Endothelial cell of umbilical vein (primary cell): ENCODE results near the gene SLC6A2. TPM values are rescaled to one million over a fixed set of nuclear protein-coding genes. Genes with fewer than 3 reads are reported as not detected.

ENCODE experiments used
- BruUV-seq: library from RNA; stranded (reverse); fragments of 400-500 nt; replicated peaks from 2 replicates; lab custom pipeline; 2021; lab: Mats Ljungman, UMichigan
- CTCF ChIA-PET: fragments of 300-600, 350-600 bp; sonication (Branson Sonifier 250); formaldehyde crosslinking; loops from one replicate; lab custom pipeline; 2021; ENCODE audit warnings: antibody characterized with exemption, inconsistent platforms; lab: Charles Lee
- POLR2A ChIA-PET: fragments of 300-600, 350-600 bp; sonication (Branson Sonifier 250); formaldehyde crosslinking; loops from one replicate; lab custom pipeline; 2021; ENCODE audit warnings: antibody characterized with exemption, inconsistent platforms; lab: Charles Lee
- DNase-seq: peaks from one replicate; pipeline ENCODE4 v3.0.0-alpha.2; 2011; ENCODE audit warnings: low read depth, low spot score
- FAIRE-seq: peaks from 2 replicates; lab custom pipeline; 2011; peaks lifted over from hg19 to GRCh38; lab: Jason Lieb, UNC
- H2AFZ ChIP-seq: 2 replicates; pipeline ENCODE4 v1.6.0; 2012; ENCODE audit warnings: low read depth, low read length, control low read depth, inconsistent platforms
- H3K27ac ChIP-seq: 2 replicates; pipeline ENCODE4 v1.5.1; 2011; ENCODE audit warnings: low read depth, mild to moderate bottlenecking, control low read depth, low read length, moderate library complexity; ENCODE audit not compliant: insufficient read depth
- H3K27me3 ChIP-seq, 2 experiments: 2 replicates each; pipeline versions ENCODE4 v1.6.0 to v1.6.1; 2011; ENCODE audit warnings: low read length in 2 of 2, mixed read lengths in 1 of 2; ENCODE audit not compliant: control insufficient read depth in 2 of 2, insufficient read depth in 2 of 2
- H3K36me3 ChIP-seq, 2 experiments: 2 replicates in 1 of 2; 3 replicates in 1 of 2; pipeline ENCODE4 v1.5.1; 2011; ENCODE audit warnings: low read length in 2 of 2, mild to moderate bottlenecking in 1 of 2, moderate library complexity in 1 of 2; ENCODE audit not compliant: control insufficient read depth in 2 of 2, insufficient read depth in 2 of 2; ENCODE audit errors: extremely low read depth in 1 of 2
- H3K4me1 ChIP-seq: 3 replicates; pipeline ENCODE4 v1.5.1; 2011; ENCODE audit warnings: mild to moderate bottlenecking, low read length; ENCODE audit not compliant: control insufficient read depth, insufficient read depth; ENCODE audit errors: extremely low read depth
- H3K4me2 ChIP-seq: 2 replicates; pipeline ENCODE4 v1.6.1; 2011; ENCODE audit warnings: low read length, control low read depth, mixed read lengths; ENCODE audit not compliant: insufficient read depth
- H3K4me3 ChIP-seq, 3 experiments: fragments of 200-600 bp in 1 of 3; sonication (generic), shearing (Covaris generic) in 1 of 3; replicated peaks in 1 of 3; 2 replicates each; pipeline ENCODE4 v1.5.1; 2011 to 2016; ENCODE audit warnings: control low read depth in 3 of 3, low read length in 3 of 3, mild to moderate bottlenecking in 2 of 3, inconsistent platforms in 1 of 3, low read depth in 1 of 3, moderate library complexity in 1 of 3; ENCODE audit not compliant: insufficient read depth in 1 of 3
- H3K79me2 ChIP-seq: 2 replicates; pipeline ENCODE4 v1.6.0; 2012; ENCODE audit warnings: low read length, inconsistent platforms; ENCODE audit not compliant: control insufficient read depth, insufficient read depth
- H3K9ac ChIP-seq: replicated peaks from 2 replicates; pipeline ENCODE3; 2011; ENCODE audit warnings: low read length, control low read depth; ENCODE audit not compliant: insufficient read depth; ENCODE audit errors: extremely low read depth
- H3K9me1 ChIP-seq: replicated peaks from 3 replicates; pipeline ENCODE4 v1.6.0; 2011; ENCODE audit warnings: mild to moderate bottlenecking, low read length; ENCODE audit not compliant: control insufficient read depth, insufficient read depth; ENCODE audit errors: extremely low read depth
- H3K9me3 ChIP-seq: replicated peaks from 2 replicates; pipeline ENCODE4 v1.5.1; 2012; ENCODE audit warnings: low read length, inconsistent platforms; ENCODE audit not compliant: control insufficient read depth, insufficient read depth
- H4K20me1 ChIP-seq: replicated peaks from 2 replicates; pipeline ENCODE3; 2011; ENCODE audit warnings: mild to moderate bottlenecking, low read length; ENCODE audit not compliant: control insufficient read depth, insufficient read depth; ENCODE audit errors: extremely low read depth
- EZH2 ChIP-seq: IDR thresholded peaks from 2 replicates; pipeline ENCODE4 v1.6.1; 2012; ENCODE audit warnings: borderline replicate concordance, low read depth, mild to moderate bottlenecking, moderate library complexity, low read length, inconsistent platforms; ENCODE audit not compliant: severe bottlenecking
- FOS ChIP-seq: IDR thresholded peaks from 2 replicates; pipeline ENCODE4 v1.6.1; 2011; ENCODE audit warnings: mild to moderate bottlenecking, low read length, moderate library complexity, borderline replicate concordance; ENCODE audit not compliant: insufficient read depth
- GATA2 ChIP-seq: IDR thresholded peaks from 2 replicates; pipeline ENCODE4 v1.7.0; 2011; ENCODE audit warnings: low read depth, mild to moderate bottlenecking, moderate library complexity, mixed read lengths, low read length; ENCODE audit not compliant: insufficient read length, insufficient read depth
- JUN ChIP-seq: IDR thresholded peaks from 2 replicates; pipeline ENCODE4 v1.6.1; 2011; ENCODE audit warnings: borderline replicate concordance, low read depth; ENCODE audit not compliant: insufficient read length, insufficient read depth
- MYC ChIP-seq: IDR thresholded peaks from one replicate; pipeline ENCODE4 v1.6.1; 2011; ENCODE audit warnings: mild to moderate bottlenecking, low read depth, low read length
- POLR2A ChIP-seq: IDR thresholded peaks from 2 replicates; pipeline ENCODE4 v1.6.1; 2012; ENCODE audit warnings: low read depth, mild to moderate bottlenecking, control low read depth, low read length
- POLR2AphosphoS5 ChIP-seq: IDR thresholded peaks from 2 replicates; pipeline ENCODE4 v1.6.1; 2012; ENCODE audit warnings: low read depth, mild to moderate bottlenecking, control low read depth, low read length, moderate library complexity; ENCODE audit not compliant: insufficient read depth
- dilution Hi-C: fragments of 300-500 bp; cut with MboI; formaldehyde crosslinking; loops from one replicate; pipeline ENCODE4 v1.15.0; 2019; ENCODE audit warnings: low sequenced_read_pairs; ENCODE audit not compliant: extremely low pct_ligation_motif_present
- intact Hi-C: fragments of 100-400 bp; cut with micrococcal nuclease; formaldehyde crosslinking; loops from one replicate; pipeline ENCODE4 v1.10.0; 2022
- polyA plus RNA-seq, 4 experiments: library from polyadenylated mRNA; depleted of rRNA in 3 of 4; stranded (reverse) in 3 of 4; unstranded in 1 of 4; fragments of >200 nt; gene quantifications; 2 replicates each; pipeline versions ENCODE4 v1.2.1 to v1.2.3, GENCODE V29; 2011 to 2012; ENCODE audit warnings: missing spikeins in 1 of 4
- total RNA-seq: library from RNA; stranded (reverse); gene quantifications from 2 replicates; pipeline ENCODE4 v1.2.3, GENCODE V29; 2021
- TF ChIP-seq, protein P1 (sequence below), 2 donors: IDR thresholded peaks; 1 replicate in 1 of 2; 2 replicates in 1 of 2; pipeline ENCODE4 v1.5.1; 2011; ENCODE audit warnings: low read length in 2 of 2, mild to moderate bottlenecking in 2 of 2, moderate library complexity in 2 of 2, control low read depth in 1 of 2, inconsistent platforms in 1 of 2, low read depth in 1 of 2; ENCODE audit not compliant: insufficient read depth in 1 of 2; ENCODE audit errors: extremely low read depth in 1 of 2
- TF ChIP-seq, protein P2 (sequence below): IDR thresholded peaks from 2 replicates; pipeline ENCODE4 v1.6.1; 2011; ENCODE audit not compliant: insufficient read depth, insufficient read length

SLC6A2 gene
- total and polyA plus RNA-seq, 2 donors (not counting 3 experiments of a cell fraction or from before 2014, with no cell fraction given): not detected

DNA sequence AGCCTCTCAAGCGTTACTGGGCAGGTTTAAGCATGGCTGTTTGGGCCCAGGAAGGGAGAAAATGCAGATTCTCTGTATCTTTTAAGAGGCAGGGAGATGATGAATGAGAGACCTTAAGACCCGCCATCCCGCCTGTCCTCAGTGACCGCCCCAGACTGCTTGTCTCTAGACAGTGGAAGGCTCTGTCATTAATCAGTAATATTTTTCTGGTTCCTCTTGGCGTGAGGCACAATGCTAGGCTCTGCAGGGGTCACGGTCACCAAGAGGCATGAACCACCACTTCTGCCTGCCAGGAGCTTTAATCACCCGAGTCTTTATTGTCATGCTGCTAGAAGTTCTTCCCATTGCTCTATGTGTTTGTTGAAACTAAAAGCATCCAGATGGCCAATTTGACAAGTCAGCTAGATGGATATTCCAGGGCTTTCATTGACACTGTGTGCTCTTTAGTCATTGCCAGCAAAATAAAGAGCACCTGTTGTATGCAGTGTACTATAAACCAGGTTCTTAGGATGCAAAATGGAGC lies 3.2 kb downstream of the SLC6A2 start:
- BruUV-seq: no TSS peak
- FAIRE-seq (no peak), DNase-seq (no peak)
- no peaks in the 10 kb centered on the region for H3K79me2 ChIP-seq
- intact Hi-C loops (no loop called here), dilution Hi-C loops (no loop called here)
- TF ChIP-seq, protein P1, sequence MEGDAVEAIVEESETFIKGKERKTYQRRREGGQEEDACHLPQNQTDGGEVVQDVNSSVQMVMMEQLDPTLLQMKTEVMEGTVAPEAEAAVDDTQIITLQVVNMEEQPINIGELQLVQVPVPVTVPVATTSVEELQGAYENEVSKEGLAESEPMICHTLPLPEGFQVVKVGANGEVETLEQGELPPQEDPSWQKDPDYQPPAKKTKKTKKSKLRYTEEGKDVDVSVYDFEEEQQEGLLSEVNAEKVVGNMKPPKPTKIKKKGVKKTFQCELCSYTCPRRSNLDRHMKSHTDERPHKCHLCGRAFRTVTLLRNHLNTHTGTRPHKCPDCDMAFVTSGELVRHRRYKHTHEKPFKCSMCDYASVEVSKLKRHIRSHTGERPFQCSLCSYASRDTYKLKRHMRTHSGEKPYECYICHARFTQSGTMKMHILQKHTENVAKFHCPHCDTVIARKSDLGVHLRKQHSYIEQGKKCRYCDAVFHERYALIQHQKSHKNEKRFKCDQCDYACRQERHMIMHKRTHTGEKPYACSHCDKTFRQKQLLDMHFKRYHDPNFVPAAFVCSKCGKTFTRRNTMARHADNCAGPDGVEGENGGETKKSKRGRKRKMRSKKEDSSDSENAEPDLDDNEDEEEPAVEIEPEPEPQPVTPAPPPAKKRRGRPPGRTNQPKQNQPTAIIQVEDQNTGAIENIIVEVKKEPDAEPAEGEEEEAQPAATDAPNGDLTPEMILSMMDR (IDR thresholded peaks at IDR 0.05; ENCODE audit: extremely low read depth in 1 of 2, insufficient read depth in 1 of 2, low read depth in 1 of 2, low read length in 2 of 2): no peak
- no peak overlapping the region for H3K27ac ChIP-seq
- H3K9me1 ChIP-seq: no peaks in the 10 kb centered on the region
- H3K9ac ChIP-seq: no peak overlapping the region
- no peaks in the 10 kb centered on the region for H4K20me1 ChIP-seq
- H3K9me3 ChIP-seq: no peaks in the 10 kb centered on the region
- peaks cover 33 to 47% of the 10 kb centered on the region in 2 experiments for H3K27me3 ChIP-seq
- H3K4me3 ChIP-seq: no peak overlapping the region
- no peaks in the 10 kb centered on the region for H3K36me3 ChIP-seq
- POLR2A ChIA-PET: no interaction called here
- no peaks in the 10 kb centered on the region for H3K4me1 ChIP-seq
- no peak overlapping the region for H3K4me2 ChIP-seq
- CTCF ChIA-PET: interaction anchor here (0.8 to 1.3 kb wide), 4 partner anchors 12 to 194 kb away, joined by 3 to 4 read pairs (median 4); no protein-coding TSS in a partner anchor
- no peak overlapping the region for H2AFZ ChIP-seq

DNA sequence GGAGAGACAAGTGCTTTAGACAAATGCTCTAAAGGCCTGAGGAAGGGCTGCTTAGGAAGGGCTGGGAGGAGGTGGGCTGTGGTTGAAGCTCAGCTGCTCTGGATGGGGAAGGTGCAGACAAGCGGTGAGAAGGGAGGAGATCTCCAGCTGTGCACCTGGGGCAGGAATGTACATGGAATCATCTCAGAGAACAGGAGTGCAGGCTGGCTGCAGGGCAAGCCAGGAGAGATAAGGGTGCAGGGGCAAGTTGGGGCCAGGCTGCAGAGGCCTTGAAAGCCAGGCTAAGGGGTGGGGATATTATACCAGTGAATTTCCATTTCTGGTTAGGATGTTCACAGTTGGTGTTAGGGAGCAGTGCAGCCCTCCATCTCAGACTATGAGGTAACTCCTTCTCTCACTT lies 4.2 kb downstream of the SLC6A2 start:
- Histone ChIP-seq H3K4me2 (no peak overlapping the region), H3K9ac (no peak overlapping the region), H3K4me1 (no peaks in the 10 kb centered on the region), H3K79me2 (no peaks in the 10 kb centered on the region), H3K9me1 (no peaks in the 10 kb centered on the region), H3K36me3 (no peaks in the 10 kb centered on the region), H3K27ac (no peak overlapping the region), H3K27me3 (peaks cover 23 to 36% of the 10 kb centered on the region in 2 experiments), H3K9me3 (no peaks in the 10 kb centered on the region), H3K4me3 (no peak overlapping the region), H4K20me1 (no peaks in the 10 kb centered on the region), H2AFZ (no peak overlapping the region)
- DNase-seq (no peak), FAIRE-seq (no peak)
- dilution Hi-C loops: no loop called here
- ChIA-PET POLR2A (no interaction called here), CTCF (interaction anchor here (0.8 kb wide), 1 partner anchor 15 kb away, joined by 3 read pairs; no protein-coding TSS in a partner anchor)
- TF ChIP-seq, protein P2, sequence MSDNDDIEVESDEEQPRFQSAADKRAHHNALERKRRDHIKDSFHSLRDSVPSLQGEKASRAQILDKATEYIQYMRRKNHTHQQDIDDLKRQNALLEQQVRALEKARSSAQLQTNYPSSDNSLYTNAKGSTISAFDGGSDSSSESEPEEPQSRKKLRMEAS: no peak
- no peak for TF ChIP-seq JUN
- TF ChIP-seq EZH2: no peak
- no peak for TF ChIP-seq POLR2A
- no peak for TF ChIP-seq GATA2
- no peak for TF ChIP-seq FOS
- TF ChIP-seq POLR2AphosphoS5: no peak
- TF ChIP-seq MYC: no peak
- TF ChIP-seq, protein P1 (IDR thresholded peaks at IDR 0.05; ENCODE audit: extremely low read depth in 1 of 2, insufficient read depth in 1 of 2, low read depth in 1 of 2, low read length in 2 of 2): no peak
- no TSS peak for BruUV-seq
- intact Hi-C loops: no loop called here
